Smooth muscle cell (in vitro differentiated cells): ENCODE measurements around the gene LEFTY2. TPM values are rescaled to one million over a fixed set of nuclear protein-coding genes. Genes with fewer than 3 reads are reported as not detected.

ENCODE experiments used
- DNase-seq: peaks from one replicate; lab custom pipeline; 2025; ENCODE audit not compliant: unreplicated experiment; lab: John Stamatoyannopoulos, UW
- H2AFZ ChIP-seq: fragments of 200-600 bp; sonication (generic); 2 replicates; pipeline ENCODE4 v1.6.0; 2016; ENCODE audit warnings: antibody characterized with exemption, low read depth, mild to moderate bottlenecking
- H3F3A ChIP-seq: fragments of 200-600 bp; sonication (generic); 2 replicates; pipeline ENCODE4 v1.6.0; 2017; ENCODE audit warnings: antibody characterized with exemption, low read depth
- H3K27ac ChIP-seq: fragments of 200-600 bp; sonication (generic); 2 replicates; pipeline ENCODE4 v1.5.1; 2016; ENCODE audit warnings: low read depth, mild to moderate bottlenecking
- H3K27me3 ChIP-seq: fragments of 200-600 bp; sonication (generic); 2 replicates; pipeline ENCODE4 v1.6.1; 2016; ENCODE audit warnings: low read depth, mild to moderate bottlenecking
- H3K36me3 ChIP-seq: fragments of 200-600 bp; sonication (generic); 2 replicates; pipeline ENCODE4 v1.5.1; 2016; ENCODE audit warnings: low read depth
- H3K4me1 ChIP-seq: fragments of 200-600 bp; sonication (generic); 2 replicates; pipeline ENCODE4 v1.5.1; 2016; ENCODE audit warnings: low read depth
- H3K4me2 ChIP-seq: fragments of 200-600 bp; sonication (generic); 2 replicates; pipeline ENCODE4 v1.6.0; 2016; ENCODE audit warnings: mild to moderate bottlenecking
- H3K4me3 ChIP-seq: fragments of 200-600 bp; sonication (generic); 2 replicates; pipeline ENCODE4 v1.5.1; 2016; ENCODE audit warnings: mild to moderate bottlenecking
- H3K79me2 ChIP-seq: fragments of 200-600 bp; sonication (generic); 2 replicates; pipeline ENCODE4 v1.6.0; 2016; ENCODE audit warnings: low read depth, mild to moderate bottlenecking
- H3K9ac ChIP-seq: fragments of 200-600 bp; sonication (generic); 2 replicates; pipeline ENCODE4 v1.6.0; 2016; ENCODE audit warnings: low read depth
- H3K9me3 ChIP-seq: fragments of 200-600 bp; sonication (generic); replicated peaks from 2 replicates; pipeline ENCODE4 v1.5.1; 2016; ENCODE audit warnings: low read depth
- H4K20me1 ChIP-seq: fragments of 200-600 bp; sonication (generic); 2 replicates; pipeline ENCODE4 v1.6.0; 2016; ENCODE audit warnings: low read depth
- CTCF ChIP-seq: fragments of 200-600 bp; sonication (generic); IDR thresholded peaks from 2 replicates; pipeline ENCODE4 v1.5.1; 2017; ENCODE audit warnings: borderline replicate concordance, mild to moderate bottlenecking, antibody characterized with exemption; ENCODE audit not compliant: insufficient read depth, poor library complexity, severe bottlenecking
- WGBS: methylation state at CpG from one replicate; pipeline ENCODE4 v1.1.7; 2016; ENCODE audit warnings: low lambda C conversion rate; 5-methylcytosine and 5-hydroxymethylcytosine counted together
- polyA plus RNA-seq: library from polyadenylated mRNA; unstranded; fragments of >200 nt; fragmentation: Nextera tagmentation; extraction: Ambion mirVana; gene quantifications from 2 replicates; pipeline ENCODE4 v1.2.1, GENCODE V29; 2016
- total RNA-seq: library from RNA; depleted of rRNA; stranded (reverse); fragments of >200 nt; gene quantifications from 2 replicates; pipeline ENCODE4 v1.2.3, GENCODE V29; 2014

LEFTY2 gene
- total and polyA plus RNA-seq, 2 experiments from 2014 or later = 0.09 to 0.25 TPM

GRCh38 chr1:225945564-225945963 is 4.5 kb upstream of the LEFTY2 start:
- no peak overlapping the region for H3K4me2 ChIP-seq
- H3K4me3 ChIP-seq = no peak overlapping the region
- peaks cover 21% of the 10 kb centered on the region for H3K27me3 ChIP-seq
- DNase-seq = no peak
- no peak overlapping the region for H3K9ac ChIP-seq
- WGBS = 48% methylated on average over 4 of the region's 4 CpGs
- no peaks in the 10 kb centered on the region for H3K36me3 ChIP-seq
- H3K4me1 ChIP-seq = peaks cover 8% of the 10 kb centered on the region
- H2AFZ ChIP-seq = no peak overlapping the region
- no peak overlapping the region for H3K27ac ChIP-seq
- no peak for TF ChIP-seq CTCF
- no peaks in the 10 kb centered on the region for H3K9me3 ChIP-seq
- no peaks in the 10 kb centered on the region for H3F3A ChIP-seq
- no peaks in the 10 kb centered on the region for H3K79me2 ChIP-seq
- no peaks in the 10 kb centered on the region for H4K20me1 ChIP-seq

- Histone ChIP-seq H3F3A (no peaks in the 10 kb centered on the region), H3K9ac (no peak overlapping the region), H3K4me2 (no peak overlapping the region), H3K9me3 (no peaks in the 10 kb centered on the region), H4K20me1 (no peaks in the 10 kb centered on the region), H3K27ac (no peak overlapping the region), H3K4me1 (peaks cover 8% of the 10 kb centered on the region), H3K79me2 (no peaks in the 10 kb centered on the region), H2AFZ (no peak overlapping the region), H3K4me3 (no peak overlapping the region), H3K36me3 (no peaks in the 10 kb centered on the region), H3K27me3 (peaks cover 21% of the 10 kb centered on the region)
- TF ChIP-seq CTCF = no peak
- 79% methylated on average over 7 of the region's 7 CpGs for WGBS
- DNase-seq = no peak
These were observed 3.9 kb upstream of the LEFTY2 start for GRCh38 chr1:225944951-225945350.

- H3K9me3 ChIP-seq = no peaks in the 10 kb centered on the region
- H3K79me2 ChIP-seq = no peaks in the 10 kb centered on the region
- no peak for TF ChIP-seq CTCF
- H3K36me3 ChIP-seq = no peaks in the 10 kb centered on the region
- H3K27ac ChIP-seq = no peak overlapping the region
- WGBS = 67% methylated on average over 2 of the region's 2 CpGs
- no peak overlapping the region for H3K4me3 ChIP-seq
- H3K4me2 ChIP-seq = no peak overlapping the region
- peaks cover 8% of the 10 kb centered on the region for H3K4me1 ChIP-seq
- no peaks in the 10 kb centered on the region for H4K20me1 ChIP-seq
- no peak overlapping the region for H3K9ac ChIP-seq
- H3K27me3 ChIP-seq = peaks cover 21% of the 10 kb centered on the region
- no peaks in the 10 kb centered on the region for H3F3A ChIP-seq
- no peak for DNase-seq
- no peak overlapping the region for H2AFZ ChIP-seq
These were observed 3.4 kb upstream of the LEFTY2 start for GRCh38 chr1:225944387-225944786.

GRCh38 chr1:225943582-225943981 is 2.6 kb upstream of the LEFTY2 start:
- no peaks in the 10 kb centered on the region for H4K20me1 ChIP-seq
- no peak overlapping the region for H2AFZ ChIP-seq
- no peak overlapping the region for H3K4me3 ChIP-seq
- H3K79me2 ChIP-seq = no peaks in the 10 kb centered on the region
- no peak overlapping the region for H3K4me2 ChIP-seq
- peaks cover 14% of the 10 kb centered on the region for H3K27me3 ChIP-seq
- WGBS = 73% methylated on average over 4 of the region's 4 CpGs
- H3K9ac ChIP-seq = no peak overlapping the region
- no peak for DNase-seq
- no peaks in the 10 kb centered on the region for H3K36me3 ChIP-seq
- no peaks in the 10 kb centered on the region for H3F3A ChIP-seq
- H3K27ac ChIP-seq = no peak overlapping the region
- peaks cover 8% of the 10 kb centered on the region for H3K4me1 ChIP-seq
- no peak for TF ChIP-seq CTCF
- no peaks in the 10 kb centered on the region for H3K9me3 ChIP-seq
